ENCODE measurements around the gene ZNF18. TPM values are rescaled to one million over a fixed set of nuclear protein-coding genes. Genes with fewer than 3 reads are reported as not detected.
"Not testable (repeated sequence)": the region's sequence is repeated elsewhere in the genome, so short reads cannot be mapped to it uniquely, and the experiment has no call there.

ZNF18 gene
- total RNA-seq, 2 donors from 2014 or later, result 5.5 to 6.2 TPM

GRCh38 chr17:11944587-11944986 lies 52.7 kb downstream of the ZNF18 start:
- no peaks in the 10 kb centered on the region for H3K36me3 ChIP-seq
- TF ChIP-seq CTCF (IDR thresholded peaks at IDR 0.05), result no peak
- no peak overlapping the region for H3K4me3 ChIP-seq
- H3K9ac ChIP-seq (ENCODE audit: low read depth in 2 of 2, low read length in 2 of 2), result no peak overlapping the region
- intact Hi-C loops (cut with DNase I), result no loop called here
- no peak overlapping the region for H3K27ac ChIP-seq
- DNase-seq, result no peak
- no peaks in the 10 kb centered on the region for H3K4me1 ChIP-seq
- no peaks in the 10 kb centered on the region for H3K9me3 ChIP-seq
- H3K27me3 ChIP-seq, result no peaks in the 10 kb centered on the region

DNA sequence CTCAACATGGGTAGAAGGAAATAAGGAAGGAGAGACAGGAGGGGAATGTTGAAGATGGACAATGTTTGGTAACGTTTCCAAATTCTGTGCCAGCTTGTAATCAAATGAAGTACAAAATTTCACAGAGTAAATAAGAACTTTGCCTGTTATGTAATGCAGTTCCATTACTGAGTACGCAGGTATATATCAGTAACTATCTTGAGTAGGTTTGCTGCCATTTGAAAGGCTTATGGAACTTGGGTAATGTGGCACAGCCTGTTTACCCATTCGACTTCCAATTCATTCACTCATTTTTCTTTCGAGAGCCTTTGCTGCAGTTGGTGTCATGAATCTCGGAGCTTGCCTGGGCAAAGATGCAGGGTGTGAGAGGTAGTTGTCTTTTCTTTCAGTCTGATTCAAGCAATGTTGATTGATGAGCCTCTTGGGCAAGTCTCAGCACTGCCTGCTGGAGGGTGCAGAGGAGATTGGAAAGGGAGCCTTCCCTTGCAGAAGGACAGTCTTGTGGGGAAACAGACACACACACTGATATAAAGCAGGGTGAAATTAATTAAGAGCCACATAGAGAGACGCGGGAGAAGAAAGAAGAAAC lies 53.4 kb downstream of the ZNF18 start:
- Histone ChIP-seq H3K9ac (ENCODE audit: low read depth in 2 of 2, low read length in 2 of 2) (no peak overlapping the region), H3K27ac (no peak overlapping the region), H3K36me3 (no peaks in the 10 kb centered on the region), H3K4me3 (no peak overlapping the region), H3K4me1 (no peaks in the 10 kb centered on the region), H3K27me3 (no peaks in the 10 kb centered on the region), H3K9me3 (no peaks in the 10 kb centered on the region)
- intact Hi-C loops (cut with DNase I), result no loop called here
- DNase-seq, result no peak
- no peak for TF ChIP-seq CTCF (IDR thresholded peaks at IDR 0.05)

- H3K9me3 ChIP-seq; DNase-seq; intact Hi-C loops (cut with DNase I); H3K4me3 ChIP-seq; H3K27me3 ChIP-seq; H3K36me3 ChIP-seq; H3K9ac ChIP-seq (ENCODE audit: low read depth in 2 of 2, low read length in 2 of 2); H3K27ac ChIP-seq; H3K4me1 ChIP-seq: not testable (repeated sequence)
Observed at GRCh38 chr17:11943086-11943485, 54.2 kb downstream of the ZNF18 start.

GRCh38 chr17:11940904-11941303 lies 56.4 kb downstream of the ZNF18 start:
- TF ChIP-seq CTCF (IDR thresholded peaks at IDR 0.05), result no peak
- intact Hi-C loops (cut with DNase I), result no loop called here

DNA sequence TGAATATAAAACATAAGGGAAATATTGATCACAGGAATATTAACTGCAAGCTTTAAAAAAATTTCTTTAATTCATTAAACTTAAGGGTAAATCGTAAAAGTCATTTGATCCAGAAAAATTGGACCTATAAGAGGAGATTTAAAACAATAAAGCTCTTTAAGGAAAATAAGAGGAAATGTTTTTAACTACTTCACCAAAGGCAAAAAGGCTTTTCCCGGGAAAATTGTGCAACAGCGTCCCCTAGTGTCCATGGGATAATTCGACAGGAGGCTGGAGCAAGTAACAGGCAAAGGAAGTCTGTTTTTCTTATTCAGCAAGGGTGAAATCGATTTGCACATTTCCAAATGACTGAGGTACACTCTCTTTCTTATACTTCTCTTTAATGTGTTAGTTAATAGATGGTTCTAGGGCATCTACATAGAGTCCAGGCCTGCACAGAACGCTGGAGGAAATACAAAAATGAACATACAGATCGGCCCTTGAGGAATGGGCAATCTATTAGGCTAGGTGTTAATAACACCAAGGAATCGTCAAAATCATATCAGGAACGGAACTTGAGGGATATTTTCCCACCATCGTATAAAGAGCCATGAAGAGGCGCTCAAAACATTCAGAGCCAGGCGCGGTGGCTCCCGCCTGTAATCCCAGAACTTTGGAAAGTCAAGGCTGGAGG lies 61.4 kb downstream of the ZNF18 start:
- peak; percentile 81 for TF ChIP-seq CTCF (IDR thresholded peaks at IDR 0.05)
- Histone ChIP-seq H3K36me3 (no peaks in the 10 kb centered on the region), H3K27ac (no peak overlapping the region), H3K9ac (ENCODE audit: low read depth in 2 of 2, low read length in 2 of 2) (no peak overlapping the region), H3K4me3 (no peak overlapping the region), H3K9me3 (no peaks in the 10 kb centered on the region), H3K4me1 (no peaks in the 10 kb centered on the region), H3K27me3 (no peaks in the 10 kb centered on the region)
- DNase-seq, result peak; percentile 72
- intact Hi-C loops (cut with DNase I), result loop anchor here (5.0 kb wide), 1 partner anchor 1059 kb away; no protein-coding TSS in a partner anchor

More at GRCh38 chr17:11940904-11941303, 56.4 kb downstream of the ZNF18 start:
- Histone ChIP-seq H3K27me3 (no peaks in the 10 kb centered on the region), H3K27ac (no peak overlapping the region), H3K9ac (ENCODE audit: low read depth in 2 of 2, low read length in 2 of 2) (no peak overlapping the region), H3K4me1 (no peaks in the 10 kb centered on the region), H3K9me3 (no peaks in the 10 kb centered on the region), H3K36me3 (no peaks in the 10 kb centered on the region), H3K4me3 (no peak overlapping the region)
- no peak for DNase-seq

DNA sequence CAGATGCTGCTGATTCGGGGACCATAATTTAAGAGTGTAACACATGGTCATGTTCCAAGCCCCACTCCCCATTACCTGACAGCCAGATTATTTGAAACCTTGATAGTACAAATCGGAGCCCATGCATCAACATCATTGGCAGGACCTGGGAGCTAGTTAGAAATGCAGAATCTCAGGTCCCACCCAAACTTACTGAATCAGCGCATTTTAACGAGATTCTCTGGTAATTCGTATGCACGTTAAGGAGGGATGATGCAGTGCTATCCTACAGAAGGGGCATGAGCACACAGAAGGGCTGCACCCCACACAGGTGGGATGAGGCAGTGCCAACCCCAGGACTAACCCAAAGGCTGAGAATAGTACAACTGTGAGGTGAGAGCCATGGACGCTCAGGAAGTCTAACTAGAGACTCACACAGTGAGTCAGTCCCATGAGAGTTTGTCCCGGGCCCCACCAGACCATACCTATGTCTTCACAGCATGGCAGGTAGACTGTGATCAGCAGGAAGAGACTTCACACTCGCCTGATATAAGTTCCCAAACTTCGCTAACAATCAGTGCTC lies 64.9 kb downstream of the ZNF18 start:
- H3K36me3 ChIP-seq, result no peaks in the 10 kb centered on the region
- no peaks in the 10 kb centered on the region for H3K9me3 ChIP-seq
- no peaks in the 10 kb centered on the region for H3K4me1 ChIP-seq
- no peak for DNase-seq
- H3K27ac ChIP-seq, result no peak overlapping the region
- intact Hi-C loops (cut with DNase I), result no loop called here
- TF ChIP-seq CTCF (IDR thresholded peaks at IDR 0.05), result no peak
- H3K4me3 ChIP-seq, result no peak overlapping the region
- H3K9ac ChIP-seq (ENCODE audit: low read depth in 2 of 2, low read length in 2 of 2), result no peak overlapping the region
- H3K27me3 ChIP-seq, result no peaks in the 10 kb centered on the region

Data from colonic mucosa (tissue), 4 donors.